ENCODE measurements around the gene PRMT1. TPM values are rescaled to one million over a fixed set of nuclear protein-coding genes. Genes with fewer than 3 reads are reported as not detected.

The PRMT1 gene
- polyA plus RNA-seq, 5 donors, result 189 to 299 (median 236) TPM

DNA sequence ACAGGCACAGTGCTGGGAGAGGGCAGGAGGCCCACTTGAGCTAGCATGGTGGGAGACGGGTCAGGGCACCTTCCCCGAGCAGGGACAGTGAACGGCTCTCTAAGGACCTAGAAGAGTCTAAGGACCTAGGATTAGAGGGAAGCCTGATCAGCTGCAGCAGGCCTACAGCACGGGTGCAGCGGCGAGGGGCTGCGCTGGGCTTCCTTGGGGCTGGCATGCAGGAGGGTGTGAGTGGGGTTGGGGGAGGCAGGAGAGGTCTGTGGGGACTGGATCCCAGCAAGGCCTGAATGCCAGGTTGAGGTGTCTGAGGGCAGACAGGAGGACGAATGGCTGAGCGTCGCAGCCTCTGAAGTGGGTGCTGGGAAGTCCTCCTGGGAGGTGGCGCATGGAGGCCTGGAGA is 31.5 kb upstream of the PRMT1 start:
- DNase-seq, result no peak

DNA sequence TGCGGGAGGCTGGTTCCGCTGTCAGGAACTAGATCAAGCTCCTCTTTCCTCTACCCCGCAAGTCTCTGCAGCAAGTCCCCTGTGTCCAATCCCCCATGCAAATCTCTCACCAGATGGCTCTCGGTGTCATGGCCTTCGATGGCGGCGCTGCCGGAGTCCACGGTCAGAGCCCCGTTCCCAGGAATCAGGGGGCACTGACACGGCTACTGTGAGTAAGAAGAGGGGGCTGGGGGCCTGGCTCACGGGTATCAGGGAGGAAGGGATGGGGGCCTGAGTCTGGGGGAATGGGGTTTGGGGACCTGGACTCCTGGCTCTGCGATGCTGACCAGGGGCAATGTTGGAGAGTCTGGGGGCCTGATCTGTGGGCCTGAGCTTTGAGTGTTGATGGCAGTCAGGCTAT is 31.1 kb upstream of the PRMT1 start:
- DNase-seq, result no peak

DNA sequence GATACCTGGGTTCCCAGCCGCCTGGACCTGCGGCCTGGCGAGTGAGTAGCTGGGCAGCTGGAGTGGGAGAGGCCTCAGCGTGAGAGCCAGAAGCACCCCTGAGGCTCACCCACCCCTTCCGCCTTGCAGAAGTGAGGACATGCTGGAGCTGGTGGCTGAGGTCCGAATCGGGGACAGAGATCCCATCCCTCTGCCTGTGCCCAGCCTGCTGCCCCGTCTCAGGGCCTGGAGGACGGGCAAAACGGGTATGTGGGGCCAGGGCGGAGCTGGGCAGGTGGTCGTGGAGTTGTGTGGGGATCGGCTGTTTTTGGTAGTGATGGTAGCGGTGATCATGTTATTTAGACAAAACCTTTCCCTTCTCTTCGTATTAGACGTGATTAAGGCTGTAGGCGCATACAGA is 30.5 kb upstream of the PRMT1 start:
- DNase-seq, result no peak

DNA sequence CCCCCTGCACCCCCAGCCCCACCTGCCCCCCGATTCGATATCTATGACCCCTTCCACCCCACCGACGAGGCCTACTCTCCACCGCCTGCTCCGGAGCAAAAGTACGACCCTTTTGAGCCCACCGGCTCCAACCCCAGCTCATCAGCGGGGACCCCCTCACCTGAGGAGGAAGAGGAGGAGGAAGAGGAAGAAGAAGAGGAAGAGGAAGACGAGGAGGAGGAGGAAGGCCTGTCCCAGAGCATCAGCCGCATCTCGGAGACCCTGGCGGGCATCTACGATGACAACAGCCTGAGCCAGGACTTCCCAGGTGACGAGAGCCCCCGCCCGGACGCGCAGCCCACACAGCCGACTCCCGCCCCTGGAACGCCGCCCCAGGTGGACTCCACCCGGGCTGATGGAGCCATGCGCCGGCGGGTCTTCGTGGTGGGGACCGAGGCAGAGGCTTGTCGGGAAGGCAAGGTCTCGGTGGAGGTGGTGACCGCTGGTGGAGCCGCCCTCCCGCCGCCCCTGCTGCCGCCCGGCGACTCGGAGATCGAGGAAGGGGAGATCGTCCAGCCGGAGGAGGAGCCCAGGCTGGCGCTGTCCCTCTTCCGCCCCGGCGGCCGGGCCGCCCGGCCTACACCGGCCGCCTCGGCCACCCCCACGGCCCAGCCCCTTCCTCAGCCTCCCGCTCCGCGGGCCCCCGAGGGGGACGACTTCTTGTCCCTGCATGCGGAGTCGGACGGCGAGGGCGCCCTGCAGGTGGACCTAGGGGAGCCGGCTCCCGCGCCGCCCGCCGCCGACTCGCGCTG is 25.8 kb upstream of the PRMT1 start:
- no peak for DNase-seq

DNA sequence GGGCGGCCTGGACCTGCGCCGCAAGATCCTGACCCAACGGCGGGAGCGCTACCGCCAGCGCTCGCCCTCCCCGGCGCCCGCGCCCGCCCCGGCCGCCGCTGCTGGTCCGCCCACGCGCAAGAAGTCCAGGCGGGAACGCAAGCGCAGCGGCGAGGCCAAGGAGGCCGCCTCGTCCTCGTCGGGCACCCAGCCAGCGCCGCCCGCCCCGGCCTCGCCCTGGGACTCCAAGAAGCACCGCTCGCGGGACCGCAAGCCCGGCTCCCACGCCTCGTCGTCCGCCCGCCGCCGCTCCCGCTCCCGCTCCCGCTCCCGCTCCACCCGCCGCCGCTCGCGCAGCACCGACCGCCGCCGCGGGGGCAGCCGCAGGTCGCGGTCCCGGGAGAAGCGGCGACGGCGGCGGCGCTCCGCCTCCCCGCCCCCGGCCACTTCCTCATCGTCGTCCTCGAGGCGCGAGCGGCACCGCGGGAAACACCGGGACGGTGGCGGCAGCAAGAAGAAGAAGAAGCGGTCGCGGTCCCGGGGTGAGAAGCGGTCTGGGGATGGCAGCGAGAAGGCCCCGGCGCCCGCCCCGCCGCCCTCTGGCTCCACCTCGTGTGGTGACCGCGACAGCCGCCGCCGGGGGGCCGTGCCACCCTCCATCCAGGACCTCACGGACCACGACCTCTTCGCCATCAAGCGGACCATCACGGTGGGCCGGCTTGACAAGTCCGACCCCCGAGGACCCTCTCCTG is 25.1 kb upstream of the PRMT1 start:
- DNase-seq, result no peak

- no peak for DNase-seq
Observed at GRCh38 chr19:49652551-49653465, 24.3 kb upstream of the PRMT1 start.

GRCh38 chr19:49653466-49653806 is 23.6 kb upstream of the PRMT1 start:
- DNase-seq, result no peak

GRCh38 chr19:49654581-49654980 is 22.5 kb upstream of the PRMT1 start:
- no peak for DNase-seq

GRCh38 chr19:49655570-49656455 is 21.3 kb upstream of the PRMT1 start:
- no peak for DNase-seq

DNA sequence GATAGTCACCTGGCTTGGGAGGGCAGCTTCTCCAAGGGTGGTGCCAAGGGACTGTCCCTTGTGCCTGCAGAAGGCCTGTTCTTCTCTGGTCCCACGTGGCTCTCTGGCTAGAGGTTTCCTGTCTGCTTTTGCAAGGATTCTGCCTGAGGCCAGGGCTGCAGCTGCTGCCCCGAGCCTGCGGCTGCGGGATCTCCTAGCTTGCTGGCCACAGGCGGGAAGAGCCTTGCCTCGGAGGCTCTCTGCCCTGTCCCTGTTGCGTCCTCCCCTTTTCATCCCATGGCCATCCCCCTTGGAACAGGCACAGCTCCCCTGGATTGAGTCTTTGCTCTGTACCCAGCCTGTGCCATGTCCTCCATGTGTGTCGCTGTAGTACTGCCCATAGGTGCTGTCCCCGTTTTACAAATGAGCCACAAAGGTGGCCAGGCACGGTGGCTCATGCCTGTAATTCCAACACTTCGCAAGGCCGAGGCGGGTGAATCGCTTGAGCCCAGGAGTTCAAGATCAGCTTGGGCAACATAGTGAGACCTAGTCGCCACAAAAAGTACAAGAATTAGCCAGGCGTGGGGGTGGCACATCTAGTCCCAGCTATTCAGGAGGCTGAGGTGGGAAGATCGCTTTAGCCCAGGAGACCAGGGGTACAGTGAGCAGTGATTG is 20.5 kb upstream of the PRMT1 start:
- no peak for DNase-seq

GRCh38 chr19:49657493-49658138 is 19.5 kb upstream of the PRMT1 start:
- no peak for DNase-seq

- DNase-seq, result no peak
Observed at GRCh38 chr19:49658139-49658517, 18.9 kb upstream of the PRMT1 start.

DNA sequence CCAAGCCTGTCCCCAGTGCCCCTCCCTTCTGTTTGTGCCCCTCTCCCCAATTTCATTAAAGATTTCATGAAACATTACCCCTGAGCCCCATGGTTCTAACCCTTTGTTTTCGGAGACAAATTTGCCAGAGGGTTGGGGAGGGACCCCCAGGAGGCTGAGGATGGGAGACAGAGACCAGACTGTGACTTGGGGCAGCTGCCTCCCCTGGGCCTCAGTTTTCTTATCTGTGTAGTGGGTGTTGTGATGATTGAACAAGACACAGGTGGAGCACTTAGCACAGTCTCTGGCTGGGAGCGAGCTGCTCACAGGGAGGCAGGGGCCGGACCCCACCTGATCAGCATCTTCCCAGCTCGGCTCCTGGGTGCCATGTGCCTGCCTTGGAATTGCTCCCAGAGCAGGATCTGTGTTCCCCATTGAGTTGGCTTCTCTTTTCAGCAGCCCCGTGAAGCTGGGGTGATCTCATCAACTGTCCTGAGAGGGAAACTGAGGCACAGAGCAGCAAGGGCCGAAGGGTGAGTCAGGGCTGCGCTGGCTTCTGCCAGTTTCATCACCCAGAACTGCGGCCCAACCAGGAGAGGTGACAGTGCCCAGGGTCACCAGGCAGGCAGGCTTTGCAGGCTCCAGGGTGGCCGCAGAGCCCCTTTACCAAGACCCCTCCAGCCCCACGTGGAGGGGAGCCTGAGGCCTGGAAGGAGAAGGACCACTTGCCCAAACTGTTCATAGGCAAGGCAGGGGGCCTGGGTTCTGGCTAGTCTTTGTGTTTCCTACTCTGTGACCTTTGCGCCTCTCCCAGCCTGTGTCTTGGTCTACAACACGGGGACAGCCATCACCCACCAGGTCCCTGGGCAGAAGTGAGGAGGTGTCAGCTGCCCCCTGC is 18.3 kb upstream of the PRMT1 start:
- no peak for DNase-seq

DNA sequence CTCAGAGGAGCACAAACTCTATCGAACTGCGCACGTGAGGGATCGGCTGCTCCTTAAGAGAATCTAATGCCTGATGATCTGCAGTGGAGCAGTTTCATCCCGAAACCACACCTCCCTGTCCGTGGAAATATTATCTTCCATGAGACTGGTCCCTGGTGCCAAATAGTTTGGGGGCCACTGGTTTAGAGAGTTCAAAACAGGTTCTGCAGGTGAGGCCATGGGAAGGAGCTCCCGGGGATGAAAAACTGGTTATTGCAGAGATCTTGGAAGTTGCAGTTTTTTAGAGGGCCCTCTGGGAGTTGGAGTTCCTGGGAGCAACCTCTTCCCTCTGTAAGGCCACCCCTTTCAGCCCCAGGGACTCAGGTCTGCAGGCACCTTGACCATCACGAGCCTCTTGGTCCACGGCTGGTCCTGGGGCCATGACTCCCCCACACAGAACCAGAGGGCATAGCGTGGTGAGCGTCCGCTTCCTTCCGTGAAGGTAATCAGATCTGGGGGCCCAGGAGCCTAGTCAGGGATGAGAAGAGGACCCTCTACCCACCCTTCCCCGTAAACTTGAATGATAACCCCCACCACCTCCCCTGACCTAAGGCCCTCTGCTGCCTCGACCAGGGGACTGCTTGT is 16.6 kb upstream of the PRMT1 start:
- DNase-seq, result no peak

- DNase-seq, result no peak
Observed at GRCh38 chr19:49662011-49662410, 15.1 kb upstream of the PRMT1 start.

DNA sequence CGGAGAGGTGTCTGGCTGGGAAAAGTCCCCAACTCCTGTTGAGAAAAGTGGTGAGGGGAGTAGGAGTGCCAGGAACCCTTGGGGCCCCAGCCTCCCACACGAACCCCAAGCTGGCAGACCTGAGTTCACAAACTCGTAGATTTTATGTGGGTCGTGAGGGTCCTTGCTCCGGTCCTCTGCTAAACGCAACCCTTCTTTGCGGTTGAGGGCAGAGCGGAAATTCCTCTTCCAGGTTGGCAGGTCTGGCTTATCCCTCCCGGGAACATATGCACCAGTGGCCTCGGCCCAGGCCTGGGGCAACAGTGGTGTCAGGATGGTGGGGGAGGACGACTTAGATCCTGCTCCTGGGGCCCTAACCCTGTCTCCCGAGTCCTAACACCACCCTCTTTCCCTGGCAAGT is 13.8 kb upstream of the PRMT1 start:
- no peak for DNase-seq

DNA sequence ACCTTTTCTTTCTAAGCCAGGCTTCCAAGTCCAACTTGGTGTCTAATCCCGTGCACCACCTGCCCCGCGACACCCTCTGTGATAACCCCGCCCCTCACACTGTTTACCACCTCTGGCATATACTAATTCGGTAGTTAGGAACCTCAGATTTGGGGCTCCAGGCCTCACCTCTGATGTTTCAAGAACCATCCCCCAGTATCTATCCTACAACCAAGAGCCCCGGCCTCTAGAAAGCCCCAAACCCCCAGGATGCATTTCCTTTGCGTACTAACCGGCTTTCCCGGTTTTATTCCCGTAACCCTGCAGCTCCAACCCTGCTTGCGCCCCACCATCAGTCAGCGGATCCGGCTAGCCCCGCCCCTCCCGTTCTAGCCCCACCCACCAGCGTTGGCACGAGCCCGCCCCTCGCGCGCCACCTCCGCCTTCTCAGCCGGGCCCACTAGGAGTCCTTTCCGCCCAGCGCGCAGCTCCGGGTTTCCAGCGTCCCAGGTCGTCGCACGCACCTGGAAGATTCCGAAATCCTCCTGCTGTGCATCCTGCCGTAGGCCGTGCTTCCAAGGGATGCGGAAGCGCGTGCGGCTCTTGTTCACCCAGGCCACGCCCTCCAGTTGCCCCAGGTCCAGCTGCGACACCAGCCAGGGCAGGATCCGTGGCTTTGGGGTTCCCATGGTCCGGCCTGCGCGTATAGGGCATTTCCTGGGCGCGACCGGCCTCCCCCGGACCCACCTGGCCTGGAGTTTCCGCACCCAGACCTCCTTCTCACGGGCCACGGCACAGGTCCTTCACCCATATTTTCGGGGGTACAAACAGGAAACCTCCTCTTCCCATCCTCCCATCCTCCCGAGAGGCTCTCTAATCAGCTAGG is 12.7 kb upstream of the PRMT1 start:
- peak; percentile 68 to 76 for DNase-seq

DNA sequence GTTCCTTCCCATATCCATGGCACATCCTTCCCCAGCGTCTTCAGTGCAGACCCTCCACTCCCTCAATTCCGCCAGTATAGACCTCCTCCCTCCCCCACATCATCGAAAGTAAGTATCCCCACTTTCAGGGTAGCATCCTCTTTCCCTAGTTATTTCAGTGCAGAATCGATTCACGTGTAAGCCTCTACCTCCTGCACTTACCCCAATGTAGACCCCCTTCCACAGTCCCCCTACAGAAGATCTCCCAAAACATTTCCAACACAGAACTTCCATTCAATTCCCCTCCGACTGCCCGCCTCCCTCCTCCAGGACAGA is 12.1 kb upstream of the PRMT1 start:
- DNase-seq, result no peak
